GM12872 (cell line): ENCODE measurements around the gene ALOXE3.

Experiments used
- TF ChIP-seq, protein P1 (sequence below): IDR thresholded peaks from 3 replicates; pipeline ENCODE4 v1.5.1; 2011; ENCODE audit warnings: low read depth, mild to moderate bottlenecking, low read length, moderate library complexity; ENCODE audit not compliant: insufficient read depth

The ALOXE3 gene

DNA sequence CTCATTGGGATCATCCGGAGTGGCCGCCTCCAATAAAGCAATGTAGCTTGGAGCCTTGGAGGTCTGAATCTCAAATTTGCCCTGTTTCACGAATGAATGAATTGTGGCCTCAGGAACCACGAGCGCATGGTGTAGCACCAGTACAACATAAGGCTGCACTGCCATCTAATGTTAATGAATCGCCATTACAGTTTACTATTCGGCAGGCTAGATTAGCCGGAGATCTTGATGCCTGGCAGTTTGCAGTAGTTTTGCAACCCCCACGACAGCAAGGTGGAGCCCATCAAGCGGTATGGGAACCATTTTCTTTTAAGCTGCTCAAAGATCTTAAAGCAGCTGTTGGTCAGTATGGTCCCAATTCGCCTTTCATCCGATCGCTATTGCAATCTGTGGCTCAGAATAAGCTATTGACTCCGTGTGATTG, 60.6 kb downstream of the ALOXE3 start:
- TF ChIP-seq, protein P1, sequence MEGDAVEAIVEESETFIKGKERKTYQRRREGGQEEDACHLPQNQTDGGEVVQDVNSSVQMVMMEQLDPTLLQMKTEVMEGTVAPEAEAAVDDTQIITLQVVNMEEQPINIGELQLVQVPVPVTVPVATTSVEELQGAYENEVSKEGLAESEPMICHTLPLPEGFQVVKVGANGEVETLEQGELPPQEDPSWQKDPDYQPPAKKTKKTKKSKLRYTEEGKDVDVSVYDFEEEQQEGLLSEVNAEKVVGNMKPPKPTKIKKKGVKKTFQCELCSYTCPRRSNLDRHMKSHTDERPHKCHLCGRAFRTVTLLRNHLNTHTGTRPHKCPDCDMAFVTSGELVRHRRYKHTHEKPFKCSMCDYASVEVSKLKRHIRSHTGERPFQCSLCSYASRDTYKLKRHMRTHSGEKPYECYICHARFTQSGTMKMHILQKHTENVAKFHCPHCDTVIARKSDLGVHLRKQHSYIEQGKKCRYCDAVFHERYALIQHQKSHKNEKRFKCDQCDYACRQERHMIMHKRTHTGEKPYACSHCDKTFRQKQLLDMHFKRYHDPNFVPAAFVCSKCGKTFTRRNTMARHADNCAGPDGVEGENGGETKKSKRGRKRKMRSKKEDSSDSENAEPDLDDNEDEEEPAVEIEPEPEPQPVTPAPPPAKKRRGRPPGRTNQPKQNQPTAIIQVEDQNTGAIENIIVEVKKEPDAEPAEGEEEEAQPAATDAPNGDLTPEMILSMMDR, result peak; percentile 75

DNA sequence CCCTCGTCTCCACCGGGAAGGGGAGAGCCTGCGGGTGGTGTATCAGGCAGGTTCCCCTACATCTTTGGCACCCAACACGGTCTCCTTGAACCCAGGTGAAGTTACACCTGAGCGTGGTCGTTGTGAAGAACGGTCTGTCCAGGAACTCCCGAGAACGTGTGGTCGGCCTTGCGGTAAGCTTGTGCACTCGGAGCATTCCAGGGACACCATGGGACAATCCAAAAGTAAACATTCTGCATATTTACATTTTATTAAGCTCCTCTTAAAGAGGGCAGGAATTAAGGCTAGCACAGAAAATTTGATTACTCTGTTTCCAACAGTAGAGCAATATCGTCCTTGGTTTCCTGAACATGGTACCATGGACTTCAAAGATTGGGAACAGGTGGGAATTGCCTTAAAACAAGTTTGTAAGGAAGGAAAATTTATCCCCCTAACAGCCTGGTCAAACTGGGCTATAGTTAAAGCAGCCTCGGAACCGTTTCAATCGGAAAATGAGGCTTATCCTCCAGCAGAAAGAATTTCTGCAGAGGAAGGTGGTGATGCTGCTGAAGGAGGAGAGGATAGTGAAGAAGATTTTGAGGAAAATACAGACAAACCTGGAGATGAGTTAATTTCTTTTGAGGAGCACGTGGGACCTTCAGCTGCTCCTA, 61.2 kb downstream of the ALOXE3 start:
- TF ChIP-seq, protein P1, result no peak

DNA sequence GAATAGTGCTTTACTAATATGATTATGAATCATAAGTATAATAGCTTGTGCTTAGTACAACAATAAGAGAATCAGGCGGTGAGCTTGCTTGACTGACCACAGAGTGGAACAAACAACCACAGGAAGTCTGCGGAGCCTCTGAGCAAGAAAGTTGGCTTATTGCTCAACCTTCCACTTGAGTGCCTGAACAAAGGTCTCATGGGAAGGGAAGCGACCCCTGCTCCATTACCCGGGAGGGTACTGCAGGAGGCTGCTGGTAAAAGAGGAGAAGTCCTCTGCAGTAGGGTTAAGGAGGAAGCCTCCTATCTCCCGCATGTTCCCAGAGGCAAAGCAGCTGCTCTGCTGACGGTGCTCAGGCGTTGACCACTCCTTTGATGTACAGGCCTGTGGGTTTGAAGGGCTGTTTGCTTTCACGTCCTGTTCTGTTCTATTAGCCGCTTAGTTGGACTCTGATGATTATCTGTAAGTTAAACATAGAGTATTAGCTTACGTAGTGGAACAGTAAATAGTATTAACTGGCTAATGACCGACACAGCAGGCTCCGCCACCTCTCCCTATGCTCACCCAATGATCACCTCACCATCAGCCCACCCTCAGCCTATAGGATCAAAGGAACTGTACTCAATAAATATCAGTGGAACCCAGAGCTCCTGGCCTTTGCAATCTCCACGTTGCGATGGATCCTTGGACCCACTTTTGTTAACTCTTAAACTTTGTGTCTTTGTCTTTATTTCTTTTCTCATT, 61.9 kb downstream of the ALOXE3 start:
- TF ChIP-seq, protein P1, result no peak

DNA sequence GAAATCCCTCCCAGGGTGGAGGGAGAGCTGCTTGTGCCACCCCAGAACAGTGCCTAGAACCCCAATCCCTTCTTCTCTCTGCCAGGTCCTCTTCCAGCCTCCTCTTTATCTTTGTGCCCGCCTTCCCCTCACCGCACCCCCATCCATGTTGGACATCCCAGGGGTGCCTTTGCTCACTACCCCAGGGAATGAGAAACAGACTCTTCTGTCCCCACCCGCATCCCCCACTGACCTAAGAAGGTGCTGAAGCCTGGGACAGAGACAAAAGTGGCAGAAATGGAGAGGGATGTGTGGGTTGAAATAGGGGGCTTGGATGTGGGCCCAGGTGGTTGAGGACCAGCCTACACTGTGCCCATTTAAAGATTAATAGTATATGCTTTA, 62.5 kb downstream of the ALOXE3 start:
- TF ChIP-seq, protein P1, result no peak

DNA sequence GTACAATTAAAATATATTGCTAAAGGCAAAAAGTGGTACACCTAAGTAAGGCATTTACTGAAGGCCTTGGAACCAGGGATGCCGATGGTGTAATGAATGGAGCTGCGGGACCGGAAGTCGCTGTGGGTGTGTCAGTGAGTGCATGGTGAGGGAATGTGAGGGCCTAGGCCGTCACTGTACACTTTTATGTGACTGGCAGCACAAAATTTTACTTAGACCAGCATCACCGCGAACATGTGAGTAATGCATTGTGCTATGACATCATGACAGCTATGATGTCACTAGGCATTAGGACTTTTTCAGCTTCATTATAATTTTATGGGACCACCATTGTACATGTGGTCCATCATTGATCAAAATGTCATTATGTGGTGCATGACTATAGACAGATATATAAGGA, 64.7 kb downstream of the ALOXE3 start:
- TF ChIP-seq, protein P1, result no peak

DNA sequence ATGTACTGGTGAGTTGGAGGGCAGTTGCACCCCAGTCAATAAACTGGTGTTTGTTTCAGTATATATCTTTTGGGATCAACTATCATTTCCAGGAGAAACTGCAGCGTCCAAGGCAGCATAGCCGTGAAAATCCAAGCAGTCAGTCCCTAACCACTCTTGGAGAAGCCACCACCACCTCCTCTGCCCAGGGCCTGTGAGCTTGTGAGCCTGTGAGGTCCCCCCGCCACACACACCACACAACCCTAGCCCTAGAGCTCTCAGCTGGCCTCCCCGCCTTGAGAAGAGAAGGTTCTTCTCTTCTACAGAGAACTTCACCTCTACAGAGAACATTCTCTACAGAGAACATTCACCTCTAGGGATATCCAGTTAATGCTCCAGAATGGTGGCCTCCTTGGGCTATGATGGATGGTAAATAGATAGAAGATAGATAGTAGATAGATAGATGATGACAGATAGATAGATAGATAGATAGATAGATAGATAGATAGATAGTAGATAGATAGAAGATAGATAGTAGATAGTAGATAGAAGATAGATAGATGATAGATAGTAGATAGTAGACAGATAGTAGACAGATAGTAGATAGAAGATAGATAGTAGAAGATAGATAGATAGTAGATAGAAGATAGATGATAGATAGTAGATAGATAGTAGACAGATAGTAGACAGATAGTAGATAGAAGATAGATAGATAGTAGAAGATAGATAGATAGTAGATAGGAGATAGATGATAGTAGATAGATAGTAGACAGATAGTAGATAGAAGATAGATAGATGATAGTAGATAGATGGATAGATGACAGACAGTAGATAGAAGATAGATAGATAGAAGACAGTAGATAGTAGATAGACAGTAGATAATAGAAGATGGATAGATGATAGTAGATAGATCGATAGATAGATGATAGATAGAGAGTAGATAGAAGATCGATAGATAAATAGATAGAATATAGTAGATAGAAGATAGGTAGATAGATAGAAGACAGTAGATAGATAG, 65.8 kb downstream of the ALOXE3 start:
- TF ChIP-seq, protein P1, result no peak

DNA sequence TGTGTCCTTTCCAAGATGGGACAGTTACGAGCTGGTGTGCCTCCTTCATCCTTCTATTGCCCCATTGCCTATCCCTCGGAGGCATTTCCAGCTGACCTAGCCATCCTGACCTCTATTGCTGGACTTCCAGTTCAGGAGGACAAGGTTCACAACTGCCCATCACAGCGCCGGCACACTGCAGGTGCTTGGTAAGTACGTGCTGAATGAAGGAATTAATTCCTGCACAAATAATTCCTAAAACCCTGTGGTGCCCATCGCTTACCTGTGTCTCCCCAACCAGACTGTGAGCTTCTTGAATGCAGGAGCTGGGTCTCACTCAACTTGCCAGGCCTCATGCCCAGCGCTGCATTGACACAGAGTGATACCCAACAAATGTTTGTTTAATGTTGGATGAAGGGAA, 66.5 kb downstream of the ALOXE3 start:
- TF ChIP-seq, protein P1, result no peak
